Left cardiac atrium (tissue), 4 donors: ENCODE data around the gene CCZ1B. TPM values are rescaled to one million over a fixed set of nuclear protein-coding genes. Genes with fewer than 3 reads are reported as not detected.
"Not testable (repeated sequence)": the region's sequence is repeated elsewhere in the genome, so short reads cannot be mapped to it uniquely, and the experiment has no call there.

ENCODE experiments used
- ATAC-seq, 2 donors: fragments of 200-7000 bp; cut with Tn5 transposase; one replicate each; pipeline ENCODE4 v1.9.1; 2020; ENCODE audit warnings: mild to moderate bottlenecking in 2 of 2, moderate library complexity in 2 of 2
- DNase-seq: peaks from one replicate; pipeline ENCODE4 v3.0.0-alpha.2; 2020
- intact Hi-C, 2 donors: fragments of 100-400 bp; cut with DNase I; formaldehyde crosslinking; loops; one replicate each; pipeline versions ENCODE4 v1.14.1 to v1.15.1; 2022 to 2023
- total RNA-seq, 2 donors: library from RNA; stranded (reverse); fragmentation: NEBNext Ultra II Directional; extraction: Animal tissue kit (Norgen Biotek cat#: 25700); gene quantifications; one replicate each; pipeline ENCODE4 v1.2.1, GENCODE V29; 2021
- donor health status: DM: no; HTN: yes; CAD: no.
- donor health status: DM: no; HTN: yes; CAD: no; lungs with severe emphysema.
- donor health status: DM: yes; HTN: yes; CAD: no.
- donor health status: Dilated cardiomyopathy.

Gene CCZ1B
- total RNA-seq, 2 donors from 2014 or later, result 27.2 to 41.2 TPM

DNA sequence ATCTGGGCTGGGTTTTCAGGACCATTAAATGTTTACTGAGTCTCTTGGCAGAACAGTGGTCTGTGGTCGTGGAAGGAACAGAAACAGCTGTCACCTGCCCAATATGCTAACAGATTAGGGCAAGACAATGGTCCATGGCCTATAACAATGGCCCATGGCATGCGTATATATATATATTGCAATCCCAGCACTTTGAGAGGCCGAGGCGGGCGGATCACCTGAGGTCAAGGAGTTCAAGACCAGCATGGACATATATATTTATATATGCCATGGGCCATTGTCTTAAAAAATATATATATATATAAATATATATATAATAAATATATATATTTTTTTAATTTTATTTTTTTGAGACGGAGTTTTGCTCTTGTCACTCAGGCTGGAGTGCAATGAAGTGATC, 44.5 kb downstream of the CCZ1B start:
- DNase-seq, result peak; percentile 10
- intact Hi-C loops, ATAC-seq: not testable (repeated sequence)

DNA sequence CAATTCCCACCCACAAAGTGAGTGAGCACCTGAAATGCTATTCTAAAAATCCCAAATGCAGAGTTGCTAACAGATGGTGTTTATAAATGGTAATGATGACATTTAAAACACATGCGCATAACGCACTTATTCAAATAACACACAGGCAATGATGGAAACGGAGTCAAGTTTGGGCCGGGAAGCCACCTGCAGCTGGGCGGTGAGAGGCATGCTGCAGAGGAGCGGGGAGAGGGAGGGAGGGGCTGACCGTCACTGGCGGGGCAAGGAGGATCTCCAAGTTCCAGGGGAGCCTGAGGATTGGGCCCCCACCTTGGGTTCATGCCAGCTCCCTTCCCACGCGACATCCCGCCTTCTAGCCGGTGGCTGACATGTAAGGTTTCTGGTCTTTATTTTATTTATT, 64.9 kb downstream of the CCZ1B start:
- ATAC-seq, DNase-seq, intact Hi-C loops: not testable (repeated sequence)

DNA sequence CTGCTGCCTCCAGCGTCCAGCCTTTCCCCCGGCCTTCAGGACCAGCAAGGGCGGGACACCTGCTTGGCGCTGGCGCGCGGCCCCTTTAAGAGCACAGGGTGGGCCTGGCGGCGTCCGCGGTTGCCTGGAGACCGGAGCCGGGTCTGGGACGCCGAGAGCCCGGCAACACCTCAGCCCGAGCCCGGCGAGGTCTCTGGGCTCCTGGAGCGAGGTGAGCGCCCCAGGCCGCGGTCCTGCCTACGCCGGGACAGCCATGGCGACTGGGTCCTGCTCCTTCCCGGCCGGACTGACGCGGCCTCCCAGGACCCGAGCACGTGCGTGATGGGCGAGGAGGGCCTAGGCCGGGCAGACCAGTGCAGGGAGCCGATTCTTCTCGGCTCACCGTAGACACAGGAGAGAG, 72.1 kb downstream of the CCZ1B start, which contains the start of gene RSPH10B2:
Gene RSPH10B2, plus strand, starts transcription at position 140 of the 400 bp plus-strand sequence. CDS start 3,575 bp downstream, outside the sequence.
- intact Hi-C loops, DNase-seq: not testable (repeated sequence)
- ATAC-seq, result peak; percentile 77 to 78

- DNase-seq, intact Hi-C loops, ATAC-seq: not testable (repeated sequence)
Measured at GRCh38 chr7:6750173-6750572, 75.9 kb downstream of the CCZ1B start.

DNA sequence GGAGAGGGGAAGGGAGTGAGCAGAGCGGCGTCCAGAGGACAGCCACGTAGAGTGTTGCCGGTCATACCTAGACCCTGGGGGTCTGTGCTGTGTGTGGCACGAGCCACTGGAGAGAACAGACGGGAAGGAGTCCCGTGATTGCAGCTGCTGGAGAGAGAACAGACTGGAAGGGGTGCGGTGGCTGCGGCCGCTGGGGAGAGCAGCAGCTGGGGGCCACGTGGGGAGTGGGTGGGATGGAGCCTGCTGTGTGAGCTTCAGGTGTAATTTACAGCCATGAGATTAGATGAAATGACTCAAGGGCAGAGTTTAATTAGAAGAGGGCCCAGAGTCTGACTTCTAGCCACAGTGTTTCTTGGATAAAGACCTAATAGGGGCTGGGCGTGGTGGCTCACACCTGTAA, 76.7 kb downstream of the CCZ1B start:
- DNase-seq, ATAC-seq, intact Hi-C loops: not testable (repeated sequence)

Other genes starting within 250 kb of the CCZ1B start
- 10 to 100 TPM; 36.5 to 43.0 TPM for gene ZDHHC4, start 248.8 kb downstream of the CCZ1B start, total RNA-seq
- gene INTS15, start 236.3 kb downstream of the CCZ1B start, total RNA-seq, result 10 to 100 TPM; 15.1 to 17.8 TPM
- 10 to 100 TPM; 12.6 to 12.8 TPM for gene ZNF853, start 210.7 kb downstream of the CCZ1B start, total RNA-seq
- gene ZNF316, start 189.0 kb downstream of the CCZ1B start, total RNA-seq, result 10 to 100 TPM; 16.7 to 18.3 TPM
- gene ZNF12, start 119.3 kb downstream of the CCZ1B start, total RNA-seq, result 10 to 100 TPM; 13.6 to 25.5 TPM
- gene RSPH10B2, start 72.2 kb downstream of the CCZ1B start, total RNA-seq, result not detected